Measurements from ENCODE around the gene ASIC2.

The ASIC2 gene

GRCh38 chr17:33109336-33110072 lies 183.6 kb downstream of the ASIC2 start:
- no peak for DNase-seq

- DNase-seq = no peak
Measured at GRCh38 chr17:33106525-33107165, 186.4 kb downstream of the ASIC2 start.

DNA sequence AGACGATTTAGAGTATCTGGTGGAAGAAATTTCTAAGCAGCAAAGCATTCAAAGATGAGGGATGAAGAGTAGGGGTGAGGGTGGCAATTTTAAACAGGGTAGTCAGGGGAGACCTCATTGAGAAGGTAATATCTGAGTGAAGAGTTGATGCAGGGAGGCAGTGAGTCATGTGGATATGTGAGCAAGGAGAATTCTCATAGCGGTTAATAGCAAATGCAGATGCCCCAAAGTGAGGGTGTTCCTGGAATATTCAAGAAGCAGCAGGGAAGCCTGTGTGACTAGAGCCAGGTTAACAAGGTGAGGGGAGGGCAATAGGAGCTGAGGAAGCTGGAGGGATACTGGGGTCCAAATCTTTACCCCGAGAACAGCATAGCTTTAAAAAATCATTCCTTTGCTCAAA lies 187.2 kb downstream of the ASIC2 start:
- DNase-seq = no peak

DNA sequence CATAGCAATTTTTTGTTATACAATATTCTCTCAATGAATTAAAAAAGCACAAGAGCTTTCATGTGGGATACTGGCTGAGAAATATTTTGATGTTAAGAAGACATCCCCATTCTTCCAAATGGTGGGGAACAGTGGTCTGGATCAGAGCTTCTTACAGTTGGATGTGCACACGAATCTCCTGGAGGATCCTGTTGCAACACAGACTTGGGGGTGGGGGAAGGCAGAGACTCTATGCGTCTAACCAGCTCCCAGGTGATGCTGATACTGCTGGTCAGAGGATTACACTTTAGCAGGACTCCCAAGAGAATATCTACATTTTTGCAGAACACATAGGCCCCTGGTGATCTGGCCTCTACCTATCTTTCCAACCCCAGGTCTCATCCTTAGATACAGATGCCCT lies 193.2 kb downstream of the ASIC2 start:
- no peak for DNase-seq

- DNase-seq = no peak
Measured at GRCh38 chr17:33099252-33099651, 193.8 kb downstream of the ASIC2 start.

DNA sequence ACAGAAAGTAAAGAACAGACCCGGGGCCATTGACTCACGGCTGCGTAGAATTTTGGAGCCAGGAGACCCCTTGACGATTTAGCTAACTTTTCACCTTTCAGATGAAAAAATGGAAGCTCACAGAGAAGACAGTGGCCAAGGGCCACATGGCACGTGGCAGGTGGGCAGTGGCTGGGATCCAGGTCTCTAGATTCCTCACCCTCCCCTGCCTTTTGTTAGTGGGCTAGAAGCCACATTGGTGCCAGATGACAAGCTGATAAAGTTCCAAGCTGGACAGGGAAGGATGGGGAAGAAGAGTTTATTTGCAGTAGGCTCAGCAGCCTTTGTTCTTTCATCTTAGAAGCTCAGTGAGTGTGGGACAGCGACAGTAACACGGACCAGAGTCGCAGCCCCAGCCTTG lies 195.7 kb downstream of the ASIC2 start:
- DNase-seq = no peak

DNA sequence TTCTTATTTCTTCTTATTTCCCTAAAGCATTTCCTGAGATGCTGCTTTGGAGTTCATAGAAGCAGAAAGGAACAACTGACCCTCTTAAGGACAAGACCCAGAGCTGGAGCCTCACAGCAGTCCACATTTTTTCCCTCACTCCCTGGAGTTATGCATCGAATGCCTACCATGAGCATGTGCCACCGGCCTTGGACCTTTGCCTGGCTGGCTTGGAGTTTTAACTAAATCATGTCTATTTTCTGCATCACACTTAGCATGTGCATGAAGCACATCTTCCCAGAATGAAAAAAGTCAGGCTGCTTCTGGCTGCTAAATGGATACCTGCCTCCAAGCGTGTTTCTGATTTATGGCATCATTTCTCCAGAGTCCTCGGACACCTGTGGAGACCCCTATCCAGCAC lies 196.9 kb downstream of the ASIC2 start:
- no peak for DNase-seq

DNA sequence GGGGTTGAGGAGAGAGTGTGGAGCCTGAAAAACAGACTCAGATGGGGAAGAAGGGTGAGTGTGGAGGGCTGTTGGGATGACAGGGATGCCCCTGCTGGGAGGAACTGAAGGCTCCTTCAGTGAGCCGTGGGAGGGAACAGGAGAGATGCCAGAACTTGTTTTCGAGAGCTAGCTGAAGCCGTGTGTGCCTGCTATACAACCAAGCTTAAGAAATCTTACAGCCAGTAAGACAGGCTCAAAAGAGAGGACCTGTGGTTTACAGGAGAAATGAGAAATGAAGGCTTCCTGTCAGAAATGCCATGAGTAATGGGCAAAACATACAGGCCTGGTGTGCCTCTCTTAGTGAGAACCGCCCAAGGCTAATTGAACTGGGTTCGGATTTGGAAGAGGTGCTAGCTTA lies 201.8 kb downstream of the ASIC2 start:
- DNase-seq = no peak

GRCh38 chr17:33090806-33091205 lies 202.3 kb downstream of the ASIC2 start:
- DNase-seq = no peak

GRCh38 chr17:33086878-33087277 lies 206.2 kb downstream of the ASIC2 start:
- DNase-seq = no peak

GRCh38 chr17:33086041-33086440 lies 207.1 kb downstream of the ASIC2 start:
- DNase-seq = no peak

GRCh38 chr17:33085256-33085655 lies 207.8 kb downstream of the ASIC2 start:
- DNase-seq = no peak

- DNase-seq = no peak
Measured at GRCh38 chr17:33084755-33085154, 208.3 kb downstream of the ASIC2 start.

DNA sequence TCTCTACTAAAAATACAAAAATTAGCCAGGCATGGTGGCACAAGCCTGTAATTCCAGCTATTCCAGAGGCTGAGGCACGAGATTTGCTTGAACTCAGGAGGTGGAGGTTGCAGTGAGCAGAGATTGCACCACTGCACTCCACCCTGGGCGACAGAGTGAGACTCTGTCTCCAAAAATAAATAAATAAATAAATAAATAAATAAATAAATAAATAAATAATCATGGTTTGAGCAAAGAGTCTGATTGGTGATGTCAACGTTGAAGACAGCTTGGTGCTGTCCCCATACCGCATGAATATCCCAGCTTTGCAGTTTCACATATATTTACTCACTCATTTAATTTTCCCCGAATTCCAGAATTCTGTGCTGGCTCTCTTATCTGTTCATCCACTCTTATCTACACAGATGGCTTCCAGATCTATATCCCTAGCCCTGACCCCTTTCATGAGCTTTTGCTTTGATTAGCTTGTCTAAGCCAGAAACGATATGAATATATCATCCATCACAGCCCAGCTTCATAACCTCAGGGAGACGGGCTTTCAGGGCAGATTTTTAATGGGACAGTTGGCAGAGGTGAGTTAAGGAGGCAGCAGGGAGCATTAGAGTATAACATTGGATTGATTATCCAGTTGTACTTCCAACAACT lies 210.4 kb downstream of the ASIC2 start:
- no peak for DNase-seq

- no peak for DNase-seq
Measured at GRCh38 chr17:33080091-33080490, 213.0 kb downstream of the ASIC2 start.

GRCh38 chr17:33079201-33079600 lies 213.9 kb downstream of the ASIC2 start:
- no peak for DNase-seq

DNA sequence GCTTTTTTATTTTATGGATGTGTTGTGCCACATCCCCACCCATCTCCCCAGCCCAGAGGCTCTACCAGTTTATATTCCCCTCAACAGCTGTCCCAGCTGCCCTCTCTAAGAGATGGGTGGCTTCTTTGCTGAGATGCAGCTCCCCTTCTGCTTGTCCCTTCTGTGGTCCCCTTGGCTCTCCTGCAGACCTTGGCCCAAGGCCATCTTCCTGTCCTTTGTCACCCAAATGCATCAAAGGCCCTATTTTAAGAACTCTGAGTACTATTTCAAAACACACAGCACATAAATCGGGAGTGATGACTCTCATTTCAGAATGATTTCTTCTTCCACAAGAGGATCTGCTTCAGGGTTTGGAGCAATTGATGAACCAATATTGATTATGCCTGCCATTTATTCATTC lies 216.1 kb downstream of the ASIC2 start:
- DNase-seq = no peak

DNA sequence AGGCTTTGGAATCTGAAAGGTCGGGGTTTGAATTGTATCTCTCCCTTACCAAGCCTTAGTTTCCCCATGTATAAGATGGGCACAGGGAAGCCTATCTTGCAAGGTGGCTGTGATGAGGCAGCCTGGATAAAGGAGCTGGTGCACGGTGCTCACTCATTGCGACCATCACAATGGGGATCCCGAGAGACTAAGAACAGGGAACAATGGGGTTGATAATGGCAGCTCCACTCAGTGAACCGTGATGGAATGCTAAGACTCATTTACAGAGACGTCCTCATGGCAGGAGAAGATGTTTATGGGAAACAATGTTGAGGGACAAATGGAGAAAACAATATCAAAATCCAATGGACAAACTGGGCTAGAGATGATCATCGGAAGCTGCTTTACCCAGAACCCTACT lies 219.7 kb downstream of the ASIC2 start:
- DNase-seq = no peak

- no peak for DNase-seq
Measured at GRCh38 chr17:33072421-33073161, 220.5 kb downstream of the ASIC2 start.

DNA sequence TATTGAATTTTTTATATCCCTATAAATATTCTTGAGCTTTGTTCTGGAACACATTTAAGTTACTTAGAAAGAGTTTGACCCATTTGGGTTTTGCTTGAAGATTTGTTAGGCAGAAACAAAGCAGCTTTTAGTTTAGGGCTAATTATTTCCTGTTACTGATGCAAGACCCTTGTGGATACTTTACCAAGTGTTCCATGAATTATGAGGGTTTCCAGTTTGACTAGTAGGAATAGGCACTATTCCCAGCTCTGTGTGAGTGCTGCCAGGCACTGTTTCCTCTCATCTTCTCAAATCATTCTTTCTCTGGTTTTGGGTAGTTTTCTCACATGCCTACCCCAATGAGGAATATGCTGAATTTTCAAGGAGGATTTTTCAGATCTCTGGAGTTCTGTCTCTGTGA lies 221.4 kb downstream of the ASIC2 start:
- DNase-seq = no peak

- DNase-seq = no peak
Measured at GRCh38 chr17:33057564-33057963, 235.5 kb downstream of the ASIC2 start.

- no peak for DNase-seq
Measured at GRCh38 chr17:33056399-33057146, 236.5 kb downstream of the ASIC2 start.

- no peak for DNase-seq
Measured at GRCh38 chr17:33055746-33056145, 237.3 kb downstream of the ASIC2 start.
